ENCODE measurements around the gene LRRC36. TPM values are rescaled to one million over a fixed set of nuclear protein-coding genes. Genes with fewer than 3 reads are reported as not detected.

The LRRC36 gene
- total and polyA plus RNA-seq, 2 experiments from 2014 or later, result 1.2 TPM; not detected in 1

- H3K4me3 Mint-ChIP-seq, result peak overlapping the region; percentile 84
- Histone ChIP-seq H3K4me3 (peak overlapping the region; percentile 85), H3F3A (replicated peaks; ENCODE audit: low read depth) (0 out of 2 replicates have a peak, but pooled peaks cover 4% of the 10 kb centered on the region), H3K27me3 (ENCODE audit: insufficient read depth) (peaks cover 23% of the 10 kb centered on the region), H3K9me2 (ENCODE audit: insufficient read depth) (no peaks in the 10 kb centered on the region), H4K20me1 (replicated peaks; ENCODE audit: insufficient read depth) (no peaks in the 10 kb centered on the region), H3K36me3 (ENCODE audit: insufficient read depth) (peaks cover 2% of the 10 kb centered on the region; the same call in 1 of the 2 replicates), H3K4me2 (peak overlapping the region; percentile 98), H3K27ac (ENCODE audit: low read depth) (peak overlapping the region; percentile 74; the same call in 1 of the 2 replicates), H3K4me1 (ENCODE audit: insufficient read depth) (peaks cover 25% of the 10 kb centered on the region), H3K79me2 (replicated peaks; ENCODE audit: insufficient read depth) (no peaks in the 10 kb centered on the region), H2AFZ (0 out of 2 replicates have a peak overlapping the region, but pooled peaks have one; percentile 80)
- peaks cover 37% of the 10 kb centered on the region for H3K27me3 Mint-ChIP-seq (ENCODE audit: insufficient read depth, low read depth, poor library complexity)
- peaks cover 14% of the 10 kb centered on the region for H3K36me3 Mint-ChIP-seq (ENCODE audit: low read depth)
- DNase-seq (ENCODE audit: low spot score) (peak; percentile 65), ATAC-seq (peak; percentile 1; the same call in 2 of the 3 replicates)
- peaks cover 3% of the 10 kb centered on the region; the same call in 2 of the 3 replicates for H3K9me3 Mint-ChIP-seq
- peaks cover 44% of the 10 kb centered on the region for H3K4me1 Mint-ChIP-seq
- TF ChIP-seq CTCF (conservative IDR thresholded peaks at IDR 0.05; ENCODE audit: low read depth in 2 of 2) (no peak), POLR2AphosphoS5 (IDR thresholded peaks at IDR 0.05; ENCODE audit: low read depth) (peak; percentile 54), ETS1 (IDR thresholded peaks at IDR 0.05) (no peak), ZNF331 (CRISPR knock-in tag; IDR thresholded peaks at IDR 0.05; ENCODE audit: low read depth) (no peak), STAT1 (IDR thresholded peaks at IDR 0.05; ENCODE audit: unreplicated experiment) (no peak), ZNF114 (CRISPR knock-in tag; IDR thresholded peaks at IDR 0.05) (no peak), CREB1 (CRISPR knock-in tag; IDR thresholded peaks at IDR 0.05; ENCODE audit: low read depth) (no peak)
- H3K27ac Mint-ChIP-seq, result peak overlapping the region; percentile 94
Measured at GRCh38 chr16:67431775-67432505, 105.3 kb downstream of the LRRC36 start.

- Histone ChIP-seq H3K79me2 (replicated peaks; ENCODE audit: insufficient read depth) (no peaks in the 10 kb centered on the region), H3K4me1 (ENCODE audit: insufficient read depth) (peaks cover 25% of the 10 kb centered on the region), H3K27ac (ENCODE audit: low read depth) (peak overlapping the region; percentile 74; the same call in 1 of the 2 replicates), H2AFZ (no peak overlapping the region), H3K9me2 (ENCODE audit: insufficient read depth) (no peaks in the 10 kb centered on the region), H3F3A (replicated peaks; ENCODE audit: low read depth) (0 out of 2 replicates have a peak, but pooled peaks cover 4% of the 10 kb centered on the region), H3K27me3 (ENCODE audit: insufficient read depth) (peaks cover 23% of the 10 kb centered on the region), H3K4me3 (peak overlapping the region; percentile 85), H3K36me3 (ENCODE audit: insufficient read depth) (peaks cover 3% of the 10 kb centered on the region; the same call in 1 of the 2 replicates), H4K20me1 (replicated peaks; ENCODE audit: insufficient read depth) (no peaks in the 10 kb centered on the region), H3K4me2 (peak overlapping the region; percentile 98)
- Mint-ChIP-seq H3K4me3 (peak overlapping the region; percentile 84), H3K27me3 (ENCODE audit: insufficient read depth, low read depth, poor library complexity) (peaks cover 37% of the 10 kb centered on the region), H3K9me3 (peaks cover 3% of the 10 kb centered on the region; the same call in 1 of the 3 replicates), H3K4me1 (peaks cover 41% of the 10 kb centered on the region), H3K36me3 (ENCODE audit: low read depth) (peaks cover 14% of the 10 kb centered on the region), H3K27ac (peak overlapping the region; percentile 94)
- ATAC-seq (no peak), DNase-seq (ENCODE audit: low spot score) (no peak)
- TF ChIP-seq ZNF462 (CRISPR knock-in tag; IDR thresholded peaks at IDR 0.05), result no peak
- TF ChIP-seq EZH2 (IDR thresholded peaks at IDR 0.05; ENCODE audit: low read depth, unreplicated experiment), result no peak
Measured at GRCh38 chr16:67432506-67432890, 105.9 kb downstream of the LRRC36 start.
